ENCODE data around the gene SBNO2. TPM values are rescaled to one million over a fixed set of nuclear protein-coding genes. Genes with fewer than 3 reads are reported as not detected.

Gene SBNO2
- total and polyA plus RNA-seq, 9 of the 15 experiments (the other 6 are each of a cell fraction or from before 2014, with no cell fraction given) = 0.01 to 46.2 (median 6.7) TPM

DNA sequence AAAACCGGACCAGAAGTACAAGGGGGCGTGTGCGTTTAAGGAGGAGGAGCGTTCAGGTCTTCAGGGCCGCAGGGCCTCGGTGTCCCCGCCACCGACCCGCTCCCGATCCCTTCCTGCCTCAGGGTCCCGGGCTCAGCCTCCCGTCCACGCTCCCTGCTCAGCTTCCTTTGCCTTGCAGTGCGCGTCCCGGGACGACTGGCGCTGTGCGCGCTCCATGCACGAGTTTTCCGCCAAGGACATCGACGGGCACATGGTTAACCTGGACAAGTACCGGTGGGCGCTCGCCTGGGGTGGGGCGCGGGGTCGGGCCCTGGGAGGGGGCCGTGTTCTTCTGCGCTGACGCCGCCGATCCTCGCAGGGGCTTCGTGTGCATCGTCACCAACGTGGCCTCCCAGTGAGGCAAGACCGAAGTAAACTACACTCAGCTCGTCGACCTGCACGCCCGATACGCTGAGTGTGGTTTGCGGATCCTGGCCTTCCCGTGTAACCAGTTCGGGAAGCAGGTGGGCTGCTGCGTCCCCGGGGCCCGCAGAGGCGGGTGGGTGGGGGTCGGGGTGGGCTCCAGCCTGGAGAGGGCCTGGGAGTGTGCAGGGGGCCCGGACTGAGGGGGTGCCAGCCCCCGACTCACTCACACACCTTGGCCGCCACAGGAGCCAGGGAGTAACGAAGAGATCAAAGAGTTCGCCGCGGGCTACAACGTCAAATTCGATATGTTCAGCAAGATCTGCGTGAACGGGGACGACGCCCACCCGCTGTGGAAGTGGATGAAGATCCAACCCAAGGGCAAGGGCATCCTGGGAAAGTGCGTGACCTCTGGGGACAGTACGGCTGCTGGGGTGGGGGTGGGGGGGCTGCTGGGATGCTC, 68.8 kb downstream of the SBNO2 start (continued):
- TF ChIP-seq U2AF2 (optimal IDR thresholded peaks at IDR 0.05; ENCODE audit: low read depth, low read length) (no peak), ZNF197 (CRISPR knock-in tag; IDR thresholded peaks at IDR 0.05; ENCODE audit: low read depth) (no peak), ZNF518B (CRISPR knock-in tag; IDR thresholded peaks at IDR 0.05) (no peak), ZNF23 (CRISPR knock-in tag; IDR thresholded peaks at IDR 0.05) (no peak), ZBTB43 (CRISPR knock-in tag; IDR thresholded peaks at IDR 0.05) (no peak), POLR2G (IDR thresholded peaks at IDR 0.05; ENCODE audit: low read depth, low read length) (peak; percentile 61), E2F6 (IDR thresholded peaks at IDR 0.05; ENCODE audit: borderline replicate concordance in 1 of 2, extremely low read depth in 1 of 2, insufficient read depth in 1 of 2, insufficient read length in 1 of 2, low read depth in 1 of 2, low read length in 1 of 2, poor library complexity in 1 of 2, severe bottlenecking in 1 of 2) (peak; percentile 32 to 41), BRCA1 (IDR thresholded peaks at IDR 0.05) (no peak), BRCA1 (CRISPR knock-in tag; IDR thresholded peaks at IDR 0.05) (no peak), CHD1 (IDR thresholded peaks at IDR 0.05; ENCODE audit: low read length) (peak; percentile 7), ZNF263 (CRISPR knock-in tag; IDR thresholded peaks at IDR 0.05; ENCODE audit: borderline replicate concordance) (no peak), MEIS2 (IDR thresholded peaks at IDR 0.05; ENCODE audit: partially characterized antibody) (no peak)
